Liver (tissue), 3 donors: ENCODE measurements around the gene CDRT4.

ENCODE experiments used
- EGR1 ChIP-seq, 2 donors: IDR thresholded peaks; 2 replicates each; pipeline ENCODE4 v1.6.1; 2016 to 2018; ENCODE audit warnings: antibody characterized with exemption in 2 of 2, low read depth in 2 of 2
- JUND ChIP-seq, 2 donors: IDR thresholded peaks; 2 replicates each; pipeline ENCODE4 v1.6.1; 2016; ENCODE audit warnings: antibody characterized with exemption in 2 of 2
- NR2F2 ChIP-seq: IDR thresholded peaks from 2 replicates; pipeline ENCODE4 v1.6.1; 2016; ENCODE audit warnings: antibody characterized with exemption
- RAD21 ChIP-seq, 2 donors: IDR thresholded peaks; 2 replicates each; pipeline ENCODE4 v1.6.1; 2016; ENCODE audit warnings: antibody characterized with exemption in 2 of 2, mild to moderate bottlenecking in 2 of 2
- SP1 ChIP-seq: IDR thresholded peaks from 2 replicates; pipeline ENCODE4 v1.6.1; 2018; ENCODE audit warnings: antibody characterized with exemption, mild to moderate bottlenecking
- YY1 ChIP-seq: IDR thresholded peaks from 2 replicates; pipeline ENCODE4 v1.6.1; 2016; ENCODE audit warnings: antibody characterized with exemption, mild to moderate bottlenecking
- TF ChIP-seq, protein P1 (sequence below): fragments of 150-350 bp; IDR thresholded peaks from 2 replicates; pipeline ENCODE4 v1.5.1; 2017; ENCODE audit warnings: improper control_type of control experiment, low read depth, low read length; ENCODE audit not compliant: missing input control
- TF ChIP-seq, protein P2 (sequence below): IDR thresholded peaks from 2 replicates; pipeline ENCODE4 v1.6.1; 2016; ENCODE audit warnings: antibody characterized with exemption
- TF ChIP-seq, protein P3 (sequence below): IDR thresholded peaks from 2 replicates; pipeline ENCODE4 v1.6.1; 2016; ENCODE audit warnings: antibody characterized with exemption, mild to moderate bottlenecking
- TF ChIP-seq, protein P4 (sequence below): IDR thresholded peaks from 2 replicates; pipeline ENCODE4 v1.6.1; 2016; ENCODE audit warnings: antibody characterized with exemption
- donor health status: healthy.
- donor health status: healthy.

DNA sequence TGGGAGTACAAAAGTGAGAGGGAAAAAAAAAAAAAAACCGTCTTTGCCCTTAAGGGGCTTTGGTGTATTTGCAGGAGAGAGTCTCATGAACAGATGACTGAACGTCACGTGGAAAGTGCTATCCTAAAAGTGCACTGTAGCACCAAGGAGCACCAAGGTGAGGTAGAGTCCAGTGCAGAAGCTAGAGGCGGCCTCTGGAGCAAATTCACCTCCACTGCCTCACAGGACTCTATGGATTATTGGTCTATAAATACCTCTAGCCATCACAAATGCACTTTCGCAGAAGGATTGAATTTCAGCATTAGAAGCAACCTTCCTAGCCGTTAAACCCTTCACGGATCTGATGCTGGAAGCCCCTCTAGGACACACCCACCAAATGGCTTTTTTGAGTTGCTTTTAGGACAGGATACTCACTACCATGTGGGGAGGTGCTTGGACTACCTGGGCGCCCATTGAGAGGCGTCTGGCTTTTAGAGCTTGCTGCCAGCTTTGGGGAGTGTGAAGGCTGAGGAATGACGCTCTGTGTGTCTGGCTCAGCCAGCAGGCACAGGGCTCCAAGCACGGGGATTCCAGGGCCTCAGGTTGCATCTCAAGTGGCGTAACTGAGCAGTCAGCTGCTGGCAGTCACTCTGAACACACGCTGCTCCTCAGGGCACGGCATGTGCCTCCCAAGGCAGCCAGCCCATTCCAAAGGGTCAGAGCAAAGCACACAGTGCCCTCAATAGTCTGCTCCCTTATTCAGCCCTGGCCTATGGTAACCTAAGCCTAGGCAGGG lies 52.7 kb downstream of the CDRT4 start:
- TF ChIP-seq, protein P1, sequence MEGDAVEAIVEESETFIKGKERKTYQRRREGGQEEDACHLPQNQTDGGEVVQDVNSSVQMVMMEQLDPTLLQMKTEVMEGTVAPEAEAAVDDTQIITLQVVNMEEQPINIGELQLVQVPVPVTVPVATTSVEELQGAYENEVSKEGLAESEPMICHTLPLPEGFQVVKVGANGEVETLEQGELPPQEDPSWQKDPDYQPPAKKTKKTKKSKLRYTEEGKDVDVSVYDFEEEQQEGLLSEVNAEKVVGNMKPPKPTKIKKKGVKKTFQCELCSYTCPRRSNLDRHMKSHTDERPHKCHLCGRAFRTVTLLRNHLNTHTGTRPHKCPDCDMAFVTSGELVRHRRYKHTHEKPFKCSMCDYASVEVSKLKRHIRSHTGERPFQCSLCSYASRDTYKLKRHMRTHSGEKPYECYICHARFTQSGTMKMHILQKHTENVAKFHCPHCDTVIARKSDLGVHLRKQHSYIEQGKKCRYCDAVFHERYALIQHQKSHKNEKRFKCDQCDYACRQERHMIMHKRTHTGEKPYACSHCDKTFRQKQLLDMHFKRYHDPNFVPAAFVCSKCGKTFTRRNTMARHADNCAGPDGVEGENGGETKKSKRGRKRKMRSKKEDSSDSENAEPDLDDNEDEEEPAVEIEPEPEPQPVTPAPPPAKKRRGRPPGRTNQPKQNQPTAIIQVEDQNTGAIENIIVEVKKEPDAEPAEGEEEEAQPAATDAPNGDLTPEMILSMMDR: no peak
- TF ChIP-seq JUND (IDR thresholded peaks at IDR 0.05): no peak
- TF ChIP-seq YY1: no peak
- TF ChIP-seq, protein P2, sequence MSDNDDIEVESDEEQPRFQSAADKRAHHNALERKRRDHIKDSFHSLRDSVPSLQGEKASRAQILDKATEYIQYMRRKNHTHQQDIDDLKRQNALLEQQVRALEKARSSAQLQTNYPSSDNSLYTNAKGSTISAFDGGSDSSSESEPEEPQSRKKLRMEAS: no peak
- no peak for TF ChIP-seq RAD21 (IDR thresholded peaks at IDR 0.05)
- TF ChIP-seq NR2F2: no peak
- no peak for TF ChIP-seq SP1
- TF ChIP-seq EGR1 (IDR thresholded peaks at IDR 0.05; ENCODE audit: low read depth in 2 of 2): no peak
- TF ChIP-seq, protein P3, sequence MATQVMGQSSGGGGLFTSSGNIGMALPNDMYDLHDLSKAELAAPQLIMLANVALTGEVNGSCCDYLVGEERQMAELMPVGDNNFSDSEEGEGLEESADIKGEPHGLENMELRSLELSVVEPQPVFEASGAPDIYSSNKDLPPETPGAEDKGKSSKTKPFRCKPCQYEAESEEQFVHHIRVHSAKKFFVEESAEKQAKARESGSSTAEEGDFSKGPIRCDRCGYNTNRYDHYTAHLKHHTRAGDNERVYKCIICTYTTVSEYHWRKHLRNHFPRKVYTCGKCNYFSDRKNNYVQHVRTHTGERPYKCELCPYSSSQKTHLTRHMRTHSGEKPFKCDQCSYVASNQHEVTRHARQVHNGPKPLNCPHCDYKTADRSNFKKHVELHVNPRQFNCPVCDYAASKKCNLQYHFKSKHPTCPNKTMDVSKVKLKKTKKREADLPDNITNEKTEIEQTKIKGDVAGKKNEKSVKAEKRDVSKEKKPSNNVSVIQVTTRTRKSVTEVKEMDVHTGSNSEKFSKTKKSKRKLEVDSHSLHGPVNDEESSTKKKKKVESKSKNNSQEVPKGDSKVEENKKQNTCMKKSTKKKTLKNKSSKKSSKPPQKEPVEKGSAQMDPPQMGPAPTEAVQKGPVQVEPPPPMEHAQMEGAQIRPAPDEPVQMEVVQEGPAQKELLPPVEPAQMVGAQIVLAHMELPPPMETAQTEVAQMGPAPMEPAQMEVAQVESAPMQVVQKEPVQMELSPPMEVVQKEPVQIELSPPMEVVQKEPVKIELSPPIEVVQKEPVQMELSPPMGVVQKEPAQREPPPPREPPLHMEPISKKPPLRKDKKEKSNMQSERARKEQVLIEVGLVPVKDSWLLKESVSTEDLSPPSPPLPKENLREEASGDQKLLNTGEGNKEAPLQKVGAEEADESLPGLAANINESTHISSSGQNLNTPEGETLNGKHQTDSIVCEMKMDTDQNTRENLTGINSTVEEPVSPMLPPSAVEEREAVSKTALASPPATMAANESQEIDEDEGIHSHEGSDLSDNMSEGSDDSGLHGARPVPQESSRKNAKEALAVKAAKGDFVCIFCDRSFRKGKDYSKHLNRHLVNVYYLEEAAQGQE: no peak
- TF ChIP-seq, protein P4, sequence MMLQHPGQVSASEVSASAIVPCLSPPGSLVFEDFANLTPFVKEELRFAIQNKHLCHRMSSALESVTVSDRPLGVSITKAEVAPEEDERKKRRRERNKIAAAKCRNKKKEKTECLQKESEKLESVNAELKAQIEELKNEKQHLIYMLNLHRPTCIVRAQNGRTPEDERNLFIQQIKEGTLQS: no peak
